GM19455 (cell line): ENCODE results near the gene CHCHD1.
"Not testable (repeated sequence)": the region's sequence is repeated elsewhere in the genome, so short reads cannot be mapped to it uniquely, and the experiment has no call there.

Experiments
- ATAC-seq: cut with Tn5 transposase; IDR thresholded peaks from one replicate; pipeline ENCODE4 v1.9.1; 2021; ENCODE audit not compliant: unreplicated experiment

Gene CHCHD1

GRCh38 chr10:73809061-73809818, 27.4 kb downstream of the CHCHD1 start:
- no peak for ATAC-seq

GRCh38 chr10:73810358-73810734, 28.5 kb downstream of the CHCHD1 start:
- ATAC-seq = no peak

GRCh38 chr10:73810735-73811465, 29.1 kb downstream of the CHCHD1 start:
- peak; percentile 31 for ATAC-seq

GRCh38 chr10:73812657-73813056, 30.8 kb downstream of the CHCHD1 start:
- no peak for ATAC-seq

GRCh38 chr10:73813333-73813732, 31.5 kb downstream of the CHCHD1 start:
- ATAC-seq = no peak

- no peak for ATAC-seq
Measured at GRCh38 chr10:73814276-73814895, 32.5 kb downstream of the CHCHD1 start.

GRCh38 chr10:73814896-73815718, 33.3 kb downstream of the CHCHD1 start:
- ATAC-seq = no peak

- no peak for ATAC-seq
Measured at GRCh38 chr10:73815719-73816030, 33.8 kb downstream of the CHCHD1 start.

- ATAC-seq = no peak
Measured at GRCh38 chr10:73816917-73817729, 35.3 kb downstream of the CHCHD1 start.

GRCh38 chr10:73817826-73818225, 36.0 kb downstream of the CHCHD1 start:
- ATAC-seq = no peak

- no peak for ATAC-seq
Measured at GRCh38 chr10:73818402-73818801, 36.6 kb downstream of the CHCHD1 start.

- ATAC-seq = no peak
Measured at GRCh38 chr10:73819081-73819480, 37.2 kb downstream of the CHCHD1 start.

- no peak for ATAC-seq
Measured at GRCh38 chr10:73819513-73820093, 37.8 kb downstream of the CHCHD1 start.

GRCh38 chr10:73823391-73823790, 41.5 kb downstream of the CHCHD1 start:
- ATAC-seq = no peak

- no peak for ATAC-seq
Measured at GRCh38 chr10:73824146-73824725, 42.4 kb downstream of the CHCHD1 start.

GRCh38 chr10:73827346-73828089, 45.7 kb downstream of the CHCHD1 start:
- ATAC-seq = no peak

- no peak for ATAC-seq
Measured at GRCh38 chr10:73828161-73828560, 46.3 kb downstream of the CHCHD1 start.

GRCh38 chr10:73829090-73829489, 47.2 kb downstream of the CHCHD1 start:
- ATAC-seq = not testable (repeated sequence)
